Stimulated activated CD4-positive, alpha-beta T cell treated with anti-CD3 and anti-CD28 coated beads, Interleukin-4, amount 100 ng/mL, for 1 hour (primary cell): ENCODE measurements around the gene GRM3.

Experiments used
- DNase-seq: peaks from one replicate; pipeline ENCODE4 v3.0.0-alpha.2; 2020

Gene GRM3

GRCh38 chr7:86790383-86790782, 146.7 kb downstream of the GRM3 start:
- no peak for DNase-seq

- DNase-seq: no peak
Observed at GRCh38 chr7:86792260-86792659, 148.6 kb downstream of the GRM3 start.

- no peak for DNase-seq
Observed at GRCh38 chr7:86793136-86793535, 149.4 kb downstream of the GRM3 start.

GRCh38 chr7:86814661-86815379, 171.1 kb downstream of the GRM3 start:
- no peak for DNase-seq

- no peak for DNase-seq
Observed at GRCh38 chr7:86815556-86815955, 171.8 kb downstream of the GRM3 start.

GRCh38 chr7:86818903-86819302, 175.2 kb downstream of the GRM3 start:
- no peak for DNase-seq

- no peak for DNase-seq
Observed at GRCh38 chr7:86823769-86824168, 180.1 kb downstream of the GRM3 start.

GRCh38 chr7:86825264-86825663, 181.6 kb downstream of the GRM3 start:
- no peak for DNase-seq

GRCh38 chr7:86826948-86827347, 183.2 kb downstream of the GRM3 start:
- DNase-seq: no peak

- DNase-seq: no peak
Observed at GRCh38 chr7:86833360-86833759, 189.7 kb downstream of the GRM3 start.

GRCh38 chr7:86837235-86837634, 193.5 kb downstream of the GRM3 start:
- no peak for DNase-seq

- no peak for DNase-seq
Observed at GRCh38 chr7:86844608-86845007, 200.9 kb downstream of the GRM3 start.

- no peak for DNase-seq
Observed at GRCh38 chr7:86846494-86847190, 202.9 kb downstream of the GRM3 start.

- no peak for DNase-seq
Observed at GRCh38 chr7:86848226-86848625, 204.5 kb downstream of the GRM3 start.

GRCh38 chr7:86851566-86851965, 207.9 kb downstream of the GRM3 start:
- no peak for DNase-seq

- no peak for DNase-seq
Observed at GRCh38 chr7:86863452-86863851, 219.7 kb downstream of the GRM3 start.

GRCh38 chr7:86867163-86867762, 223.6 kb downstream of the GRM3 start:
- no peak for DNase-seq

- DNase-seq: no peak
Observed at GRCh38 chr7:86876146-86876545, 232.4 kb downstream of the GRM3 start.

- no peak for DNase-seq
Observed at GRCh38 chr7:86884152-86884551, 240.4 kb downstream of the GRM3 start.

GRCh38 chr7:86889501-86889900, 245.8 kb downstream of the GRM3 start:
- DNase-seq: no peak

- no peak for DNase-seq
Observed at GRCh38 chr7:86898171-86898570, 254.5 kb downstream of the GRM3 start.

- no peak for DNase-seq
Observed at GRCh38 chr7:86900886-86901285, 257.2 kb downstream of the GRM3 start.

GRCh38 chr7:86904949-86905834, 261.5 kb downstream of the GRM3 start:
- no peak for DNase-seq
